K562 (cell line): ENCODE data around the gene GSTA2. TPM values are rescaled to one million over a fixed set of nuclear protein-coding genes. Genes with fewer than 3 reads are reported as not detected.
"Not testable (repeated sequence)": the region's sequence is repeated elsewhere in the genome, so short reads cannot be mapped to it uniquely, and the experiment has no call there.

Experiments used
- ATAC-seq: fragments of 200-7000 bp; cut with Tn5 transposase; 3 replicates; pipeline ENCODE4 v1.9.1; 2020; ENCODE audit warnings: moderate library complexity
- BruUV-seq: library from RNA; stranded (reverse); fragments of 400-500 nt; replicated peaks from 2 replicates; lab custom pipeline; 2021; lab: Mats Ljungman, UMichigan
- CTCF ChIA-PET: fragments of 300-600 bp; formaldehyde crosslinking; extraction: SDS; loops from one replicate; lab custom pipeline; 2021; ENCODE audit warnings: low intra/inter-chr PET ratio; lab: Yijun Ruan, JAX
- POLR2A ChIA-PET: fragments of 300-600, 350-650 bp; sonication (Branson Sonifier 250); formaldehyde crosslinking; extraction: SDS; loops from one replicate; lab custom pipeline; 2021; ENCODE audit warnings: antibody characterized with exemption, inconsistent platforms; lab: Yijun Ruan, JAX
- DNase-seq, 4 experiments: peaks; one replicate each; pipeline versions ENCODE4 v3.0.0 to v3.0.0-alpha.2; 2011 to 2018; ENCODE audit warnings: low spot score in 3 of 4, mixed read lengths in 3 of 4; ENCODE audit errors: extremely low read depth in 1 of 4
- FAIRE-seq: peaks from 2 replicates; lab custom pipeline; 2011; peaks lifted over from hg19 to GRCh38; lab: Jason Lieb, UNC
- H2AFZ ChIP-seq: 2 replicates; pipeline ENCODE4 v1.6.0; 2011; ENCODE audit warnings: low read depth, low read length, control low read depth, inconsistent platforms
- H3K27ac ChIP-seq: fragments of 200-600 bp; 3 replicates; pipeline ENCODE4 v1.8.0; 2011; ENCODE audit warnings: low read depth, mild to moderate bottlenecking, control low read depth, inconsistent platforms, low read length, moderate library complexity, mixed read lengths; ENCODE audit errors: extremely low read depth
- H3K27me3 ChIP-seq, 2 experiments: fragments of 300-600 bp in 1 of 2; 2 replicates in 1 of 2; 3 replicates in 1 of 2; pipeline versions ENCODE4 v1.6.0 to v1.8.0; 2011; ENCODE audit warnings: inconsistent platforms in 2 of 2, low read length in 2 of 2, mild to moderate bottlenecking in 1 of 2, mixed read lengths in 1 of 2, moderate library complexity in 1 of 2; ENCODE audit not compliant: control insufficient read depth in 2 of 2, insufficient read depth in 2 of 2
- H3K36me3 ChIP-seq: fragments of 300-600 bp; 3 replicates; pipeline ENCODE4 v1.8.0; 2011; ENCODE audit warnings: mild to moderate bottlenecking, low read length, inconsistent platforms; ENCODE audit not compliant: control insufficient read depth, insufficient read depth
- H3K4me1 ChIP-seq, 2 experiments: fragments of 200-600 bp in 1 of 2; replicated peaks in 1 of 2; 2 replicates in 1 of 2; 3 replicates in 1 of 2; pipeline versions ENCODE4 v1.5.1 to v1.8.0; 2011; ENCODE audit warnings: inconsistent platforms in 2 of 2, low read length in 2 of 2, mild to moderate bottlenecking in 1 of 2, mixed read lengths in 1 of 2, moderate library complexity in 1 of 2; ENCODE audit not compliant: control insufficient read depth in 2 of 2, insufficient read depth in 2 of 2
- H3K4me2 ChIP-seq: 2 replicates; pipeline ENCODE4 v1.6.1; 2011; ENCODE audit warnings: low read length, control low read depth, inconsistent platforms, mixed read lengths; ENCODE audit not compliant: insufficient read depth
- H3K4me3 ChIP-seq: fragments of 200-600 bp; sonication (generic), shearing (Covaris generic); 2 replicates; pipeline ENCODE4 v1.5.1; 2016; ENCODE audit warnings: control low read depth, inconsistent platforms
- H3K79me2 ChIP-seq: fragments of 200-600 bp; 3 replicates; pipeline ENCODE4 v1.8.0; 2011; ENCODE audit warnings: low read length, inconsistent platforms; ENCODE audit not compliant: control insufficient read depth, insufficient read depth
- H3K9ac ChIP-seq, 2 experiments: 2 replicates each; pipeline versions ENCODE4 v1.6.0 to v1.6.1; 2011; ENCODE audit warnings: low read depth in 2 of 2, low read length in 2 of 2, control low read depth in 1 of 2, inconsistent platforms in 1 of 2, mild to moderate bottlenecking in 1 of 2, mixed read lengths in 1 of 2; ENCODE audit not compliant: insufficient read depth in 1 of 2
- H3K9me1 ChIP-seq: one replicate; pipeline ENCODE4 v1.6.0; 2011; ENCODE audit warnings: inconsistent platforms, mild to moderate bottlenecking, low read length, moderate library complexity; ENCODE audit not compliant: control insufficient read depth, insufficient read depth
- H3K9me3 ChIP-seq: replicated peaks from 2 replicates; pipeline ENCODE4 v1.5.1; 2011; ENCODE audit warnings: low read depth, low read length, inconsistent platforms; ENCODE audit not compliant: control insufficient read depth, insufficient read depth
- H4K20me1 ChIP-seq: replicated peaks from 2 replicates; pipeline ENCODE4 v1.6.1; 2011; ENCODE audit warnings: low read length, inconsistent platforms, mixed read lengths; ENCODE audit not compliant: control insufficient read depth, insufficient read depth
- ESRRA ChIP-seq: fragments of 450-650 bp; IDR thresholded peaks from 2 replicates; pipeline ENCODE4 v1.6.1; 2014; ENCODE audit warnings: low read depth, mild to moderate bottlenecking, moderate library complexity, borderline replicate concordance
- PCBP1 ChIP-seq: fragments of 200-400 bp; formaldehyde crosslinking; IDR thresholded peaks from 2 replicates; pipeline ENCODE4 v1.6.1; 2018; ENCODE audit warnings: mild to moderate bottlenecking, low read depth, low read length; ENCODE audit not compliant: poor library complexity, severe bottlenecking
- POLR2A ChIP-seq: fragments of 450-650 bp; conservative IDR thresholded peaks from 2 replicates; pipeline ENCODE4 v1.6.1; 2016
- POLR2AphosphoS5 ChIP-seq: IDR thresholded peaks from 2 replicates; pipeline ENCODE4 v1.6.1; 2011; ENCODE audit warnings: mild to moderate bottlenecking, low read depth, low read length, moderate library complexity; ENCODE audit not compliant: control insufficient read depth, insufficient read depth
- POLR3A ChIP-seq: IDR thresholded peaks from 2 replicates; pipeline ENCODE4 v1.6.1; 2011; ENCODE audit warnings: borderline replicate concordance, mild to moderate bottlenecking, moderate library complexity; ENCODE audit not compliant: insufficient read length, insufficient read depth; ENCODE audit errors: extremely low read depth
- TGIF2 ChIP-seq: sonication (generic); formaldehyde crosslinking; IDR thresholded peaks from 2 replicates; pipeline ENCODE4 v1.8.1; 2022; ENCODE audit warnings: mild to moderate bottlenecking, missing genetic modification reagents, moderate library complexity
- TRIM24 ChIP-seq, 2 experiments: fragments of 450-650 bp; IDR thresholded peaks; 2 replicates each; pipeline ENCODE4 v1.6.1; 2016
- ZNF23 ChIP-seq: fragments of 250-450 bp; sonication (Bioruptor Pico); IDR thresholded peaks from 2 replicates; pipeline ENCODE4 v1.4.0; 2020; ENCODE audit warnings: mild to moderate bottlenecking
- WGBS: fragments of 100-300 bp; shearing (Covaris generic); methylation state at CpG from one replicate; pipeline ENCODE4 v1.1.6; 2016; ENCODE audit warnings: low coverage, mixed read lengths; ENCODE audit not compliant: insufficient coverage; ENCODE audit errors: missing lambda C conversion rate; 5-methylcytosine and 5-hydroxymethylcytosine counted together
- in situ Hi-C: fragments of 300-500 bp; cut with MboI; formaldehyde crosslinking; loops from 4 replicates; pipeline ENCODE4 v1.15.0; 2018; ENCODE audit warnings: inconsistent platforms, mixed read lengths
- intact Hi-C: fragments of 100-400 bp; cut with micrococcal nuclease; formaldehyde crosslinking; loops from 2 replicates; pipeline ENCODE4 v1.14.2; 2022
- polyA plus RNA-seq, 8 experiments: library from polyadenylated mRNA; depleted of rRNA in 4 of 8; stranded (reverse) in 5 of 8; unstranded in 3 of 8; fragments of >200 nt; fragmentation: Nextera tagmentation in 2 of 8; fragmentation: Illumina TruSeq in 1 of 8; extraction: Ambion mirVana in 2 of 8; extraction: Trizol in 1 of 8; gene quantifications; 2 replicates each; pipeline versions ENCODE4 v1.2.1 to v1.2.3, GENCODE V29; 2011 to 2014; ENCODE audit warnings: inconsistent platforms in 1 of 8, missing spikeins in 1 of 8
- total RNA-seq, 7 experiments: library from RNA; depleted of rRNA in 6 of 7; stranded (reverse); fragments of >200 nt in 6 of 7; fragmentation: Illumina TruSeq in 2 of 7; extraction: Trizol in 2 of 7; gene quantifications; 2 replicates each; pipeline versions ENCODE4 v1.2.1 to v1.2.3, GENCODE V29; 2011 to 2021; ENCODE audit warnings: low replicate concordance in 1 of 7

GSTA2 gene
- total and polyA plus RNA-seq, 9 of the 15 experiments (the other 6 are each of a cell fraction or from before 2014, with no cell fraction given), result 0.11 to 0.24 (median 0.14) TPM; not detected in 3

- no peak for TF ChIP-seq POLR3A
- no peak for TF ChIP-seq PCBP1
- no peak for TF ChIP-seq ZNF23
- no peak for TF ChIP-seq POLR2A
- no peak for TF ChIP-seq POLR2AphosphoS5
- no peak for TF ChIP-seq TRIM24 (IDR thresholded peaks at IDR 0.05)
- no peak for TF ChIP-seq ESRRA
- no peak for TF ChIP-seq TGIF2 (CRISPR knock-in tag)
Measured at GRCh38 chr6:52759085-52759484, 4.2 kb downstream of the GSTA2 start (continued).

GRCh38 chr6:52757651-52758338 lies 5.5 kb downstream of the GSTA2 start:
- H4K20me1 ChIP-seq, H3K27ac ChIP-seq, CTCF ChIA-PET, H2AFZ ChIP-seq, H3K9me1 ChIP-seq, H3K4me3 ChIP-seq, BruUV-seq, ATAC-seq, H3K9me3 ChIP-seq, H3K4me2 ChIP-seq, H3K79me2 ChIP-seq, H3K36me3 ChIP-seq, DNase-seq, in situ Hi-C loops, FAIRE-seq, H3K4me1 ChIP-seq, H3K9ac ChIP-seq, H3K27me3 ChIP-seq, intact Hi-C loops: not testable (repeated sequence)
- 3% methylated on average over 7 of the region's 7 CpGs for WGBS
- POLR2A ChIA-PET, result interaction anchor here (0.7 kb wide), 1 partner anchor 227 kb away, joined by 3 read pairs; no protein-coding TSS in a partner anchor
